Left colon (tissue), 2 donors: Measurements from ENCODE around the gene SPANXN5. TPM values are rescaled to one million over a fixed set of nuclear protein-coding genes. Genes with fewer than 3 reads are reported as not detected.
"Not testable (repeated sequence)": the region's sequence is repeated elsewhere in the genome, so short reads cannot be mapped to it uniquely, and the experiment has no call there.

Experiments used
- ATAC-seq: fragments of 200-7000 bp; cut with Tn5 transposase; one replicate; pipeline ENCODE4 v1.9.1; 2020; ENCODE audit warnings: mild to moderate bottlenecking, moderate library complexity
- DNase-seq, 2 donors: peaks; one replicate each; pipeline ENCODE4 v3.0.0-alpha.2; 2020
- intact Hi-C, 2 donors: fragments of 100-400 bp; cut with DNase I in 1 of 2; cut with micrococcal nuclease in 1 of 2; formaldehyde crosslinking; loops; one replicate each; pipeline versions ENCODE4 v1.11.2 to v1.14.0; 2022; cut with DNase I, micrococcal nuclease
- long read RNA-seq: library from polyadenylated mRNA; unstranded; transcript quantifications from one replicate; pipeline ENCODE4 v2.0.0, GENCODE V29; 2021
- total RNA-seq, 2 donors: library from RNA; stranded (reverse); fragmentation: NEBNext Ultra II Directional; extraction: Animal tissue kit (Norgen Biotek cat#: 25700); gene quantifications; one replicate each; pipeline ENCODE4 v1.2.1, GENCODE V29; 2021
- donor health status: DM: no; HTN: no; CAD: no.
- donor health status: DM: yes; HTN: yes; CAD: no.

Gene SPANXN5
- total RNA-seq: not detected
- long read RNA-seq: 0 reads

DNA sequence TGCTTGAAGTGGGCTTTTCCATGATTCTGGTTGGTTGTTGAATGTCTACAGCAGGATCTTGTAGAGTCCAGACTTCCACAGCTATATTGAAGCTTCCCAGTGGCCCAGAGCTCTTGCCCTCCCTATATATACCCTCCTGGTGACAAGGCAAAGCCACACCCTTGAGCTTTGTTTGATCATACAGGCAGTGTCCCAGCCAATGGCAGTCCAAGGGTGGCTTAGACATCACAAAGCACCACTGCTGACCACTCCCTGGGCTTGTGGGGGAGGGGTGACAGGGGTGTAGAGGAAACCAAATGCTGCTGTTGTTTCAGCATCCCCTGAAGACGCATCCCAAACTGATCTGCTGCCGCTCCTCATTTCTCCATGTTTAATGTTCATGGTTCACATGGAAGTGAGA, at the start of gene SPANXN5:
Gene SPANXN5, minus strand, starts transcription at position 101 of the 400 bp plus-strand sequence. Its CDS starts 79 bp downstream, at position 22.
- intact Hi-C loops, ATAC-seq, DNase-seq: not testable (repeated sequence)

DNA sequence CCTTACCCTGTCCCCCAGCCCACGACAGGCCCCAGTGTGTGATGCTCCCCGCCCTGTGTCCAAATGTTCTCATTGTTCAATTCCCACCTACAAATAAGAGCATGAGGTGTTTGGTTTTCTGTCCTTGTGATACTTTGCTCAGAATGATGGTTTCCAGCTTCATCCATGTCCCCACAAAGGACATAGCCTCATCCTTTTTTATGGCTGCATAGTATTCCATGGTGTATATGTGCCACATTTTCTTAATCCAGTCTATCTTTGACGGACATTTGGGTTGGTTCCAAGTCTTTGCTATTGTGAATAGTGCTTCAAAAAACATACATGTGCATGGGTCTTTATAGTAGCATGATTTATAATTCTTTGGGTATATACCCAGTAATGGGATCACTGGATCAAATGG, 46.4 kb upstream of the SPANXN5 start:
- ATAC-seq, intact Hi-C loops: not testable (repeated sequence)

DNA sequence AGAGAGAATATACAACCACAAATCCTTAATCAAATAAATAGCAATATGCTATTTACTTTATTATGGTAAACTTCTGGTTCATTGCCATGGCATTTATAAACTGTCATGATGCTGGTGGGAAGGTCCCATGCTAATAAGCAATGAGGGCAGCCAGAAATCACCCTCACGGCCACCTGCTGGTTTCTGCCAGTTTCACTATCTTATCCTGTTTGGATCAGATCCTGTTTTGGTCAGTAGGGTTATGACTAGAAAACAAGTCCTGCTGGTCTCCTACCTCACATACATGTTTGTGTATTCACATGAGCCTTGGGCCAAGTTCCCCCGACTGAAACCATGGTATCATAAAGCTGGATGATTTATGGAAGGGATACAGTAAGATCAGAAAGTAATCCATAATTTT, 41.9 kb upstream of the SPANXN5 start:
- intact Hi-C loops: no loop called here
- DNase-seq (no peak), ATAC-seq (no peak)

More for the DNA sequence above, 46.4 kb upstream of the SPANXN5 start:
- not testable (repeated sequence) for DNase-seq

GRCh38 chrX:52830551-52830950, 33.3 kb upstream of the SPANXN5 start:
- DNase-seq (no peak), ATAC-seq (no peak)
- intact Hi-C loops: no loop called here

GRCh38 chrX:52824608-52825007, 27.4 kb upstream of the SPANXN5 start:
- DNase-seq: no peak
- intact Hi-C loops: no loop called here
- no peak for ATAC-seq

DNA sequence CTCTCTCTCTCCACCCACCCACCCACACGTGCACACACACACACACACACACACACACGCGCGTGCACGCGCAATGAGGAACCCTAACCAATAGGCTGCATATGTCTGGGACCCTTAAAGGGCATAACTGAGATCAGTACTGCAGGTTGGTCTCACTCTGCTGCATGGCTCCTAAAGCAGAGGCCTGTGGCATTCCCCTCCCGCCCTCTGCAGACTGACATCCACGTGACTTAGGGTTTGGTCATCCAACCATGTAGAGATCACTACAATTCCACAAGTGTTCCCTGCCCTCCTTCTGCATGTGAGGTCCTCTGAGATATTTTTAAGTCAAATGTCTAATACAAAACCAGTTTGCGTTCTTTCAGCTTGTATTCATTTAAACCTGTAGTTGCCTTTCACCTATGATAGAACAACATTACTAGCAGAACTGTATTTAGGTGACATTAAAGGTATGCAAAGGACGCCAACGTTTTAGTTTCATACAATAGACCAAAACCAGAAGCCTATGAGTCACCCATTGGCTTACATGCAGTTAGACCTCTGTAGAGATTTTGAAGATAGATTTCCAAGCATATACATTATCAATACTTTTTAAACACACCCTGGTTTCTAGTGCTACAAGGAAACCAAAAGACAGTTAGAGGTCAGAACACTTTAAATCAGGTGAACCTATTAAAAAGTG, 24.0 kb upstream of the SPANXN5 start:
- DNase-seq: no peak
- no peak for ATAC-seq
- intact Hi-C loops: no loop called here

GRCh38 chrX:52819788-52820187, 22.6 kb upstream of the SPANXN5 start:
- intact Hi-C loops: no loop called here
- ATAC-seq: no peak
- no peak for DNase-seq

DNA sequence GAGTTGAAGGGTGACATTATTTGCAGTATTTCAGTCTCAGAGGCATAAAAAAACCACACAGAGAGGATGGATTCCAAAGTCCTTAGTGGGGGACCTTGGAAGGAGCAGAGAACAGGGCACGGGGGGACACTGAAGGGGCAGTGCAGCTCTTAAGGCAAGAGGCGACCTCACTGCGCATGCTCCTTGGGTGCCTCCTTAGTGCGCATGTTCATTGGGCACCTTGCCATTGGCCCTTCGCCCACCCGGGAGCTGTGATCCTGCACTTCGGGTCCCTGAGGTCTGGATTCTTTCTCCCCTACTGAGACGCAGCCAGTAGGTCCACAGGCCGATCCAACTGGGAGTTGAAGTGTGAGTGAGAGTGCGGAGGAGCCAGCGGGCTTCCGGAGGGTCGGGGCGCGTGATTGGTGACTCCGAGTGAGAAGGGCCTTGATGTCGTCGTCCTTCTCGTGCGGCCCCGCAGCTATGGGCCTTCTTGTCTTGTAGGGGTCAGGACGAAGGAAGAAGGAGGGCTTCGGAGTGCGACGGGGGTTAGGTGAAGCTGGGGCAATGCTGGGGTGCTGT, 13.9 kb upstream of the SPANXN5 start, which contains the start of gene XAGE5:
Gene XAGE5, plus strand, starts transcription at position 223 of the 561 bp plus-strand sequence. CDS start 1,280 bp downstream, outside the sequence.
- intact Hi-C loops: no loop called here
- DNase-seq: no peak
- no peak for ATAC-seq

DNA sequence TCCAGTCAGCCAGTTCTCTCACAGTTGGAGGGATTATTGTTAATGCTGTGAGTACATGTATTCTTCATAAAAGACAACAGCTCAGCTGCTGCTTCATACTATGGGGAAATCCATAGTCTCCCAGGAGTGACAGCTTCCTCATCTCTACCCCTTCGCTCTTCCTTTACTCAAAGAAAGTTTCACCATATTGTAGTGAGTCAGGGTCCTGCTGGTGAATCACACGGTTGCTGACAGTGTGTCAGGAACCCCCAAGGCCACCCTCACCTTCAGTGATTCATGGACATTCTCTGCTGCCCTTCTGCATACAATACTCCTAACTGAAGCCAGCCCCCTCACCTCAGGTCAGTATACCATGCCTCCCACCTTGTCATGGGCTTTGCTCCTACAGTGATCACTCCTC, 7.6 kb upstream of the SPANXN5 start:
- intact Hi-C loops, ATAC-seq, DNase-seq: not testable (repeated sequence)

DNA sequence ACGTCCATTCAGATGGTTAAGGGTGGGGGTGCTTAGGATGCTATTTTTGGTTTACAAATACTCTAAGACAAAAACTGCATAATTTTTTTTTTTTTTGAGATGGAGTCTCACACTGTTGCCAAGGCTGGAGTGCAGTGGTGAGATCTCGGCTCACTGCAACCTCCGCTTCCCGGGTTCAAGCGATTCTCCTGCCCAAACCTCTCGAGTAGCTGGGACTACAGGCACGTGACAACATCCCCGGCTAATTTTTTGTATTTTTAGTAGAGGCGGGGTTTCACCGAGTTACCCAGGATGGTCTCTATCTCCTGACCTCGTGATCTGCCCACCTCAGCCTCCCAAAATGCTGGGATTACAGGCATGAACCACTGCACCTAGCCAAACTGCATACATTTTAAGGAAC, 23.7 kb downstream of the SPANXN5 start:
- intact Hi-C loops, ATAC-seq, DNase-seq: not testable (repeated sequence)

- ATAC-seq: peak; percentile 95
- intact Hi-C loops, DNase-seq: not testable (repeated sequence)
Observed at GRCh38 chrX:52765983-52766382, 31.2 kb downstream of the SPANXN5 start.

DNA sequence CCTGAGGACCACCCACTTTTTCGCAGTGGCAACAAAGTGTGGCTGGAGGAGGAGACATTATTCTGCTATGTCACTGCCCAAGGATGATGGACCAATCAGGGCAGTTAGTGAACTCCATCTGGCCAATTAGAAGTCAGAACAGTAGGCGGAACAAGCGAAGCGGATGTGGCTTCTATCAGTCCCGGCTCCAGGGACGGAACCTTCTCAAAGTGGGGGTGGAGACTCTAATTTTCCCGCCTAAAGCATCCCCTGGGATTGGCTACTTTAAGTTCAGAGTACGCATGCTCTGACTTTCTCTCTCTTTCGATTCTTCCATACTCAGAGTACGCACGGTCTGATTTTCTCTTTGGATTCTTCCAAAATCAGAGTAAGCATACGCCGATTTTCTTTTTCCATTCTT, 46.3 kb downstream of the SPANXN5 start, which contains the start of gene SSX2B:
Gene SSX2B, plus strand, starts transcription at position 301 of the 400 bp plus-strand sequence. CDS start 1,429 bp downstream, outside the sequence.
- DNase-seq, intact Hi-C loops: not testable (repeated sequence)

More for the DNA sequence above, 46.3 kb downstream of the SPANXN5 start, which contains the start of gene SSX2B:
- not testable (repeated sequence) for ATAC-seq

Other genes with a start within 250 kb of the SPANXN5 start
- not detected for gene SSX7, start 142.5 kb downstream of the SPANXN5 start, total RNA-seq
- not detected for gene SSX2, start 90.2 kb downstream of the SPANXN5 start, total RNA-seq
- gene SSX2B, start 46.2 kb downstream of the SPANXN5 start, total RNA-seq: not detected
- gene XAGE5, start 13.9 kb upstream of the SPANXN5 start, total RNA-seq: not detected
- gene XAGE3, start 70.7 kb upstream of the SPANXN5 start, total RNA-seq: not detected
- gene FAM156B, start 99.9 kb upstream of the SPANXN5 start, total RNA-seq: 10 to 100 TPM; 10.6 to 12.6 TPM
- gene FAM156A, start 161.1 kb upstream of the SPANXN5 start, total RNA-seq: 10 to 100 TPM; 15.8 to 16.7 TPM